ENCODE results near the gene SRGAP3.

The SRGAP3 gene

DNA sequence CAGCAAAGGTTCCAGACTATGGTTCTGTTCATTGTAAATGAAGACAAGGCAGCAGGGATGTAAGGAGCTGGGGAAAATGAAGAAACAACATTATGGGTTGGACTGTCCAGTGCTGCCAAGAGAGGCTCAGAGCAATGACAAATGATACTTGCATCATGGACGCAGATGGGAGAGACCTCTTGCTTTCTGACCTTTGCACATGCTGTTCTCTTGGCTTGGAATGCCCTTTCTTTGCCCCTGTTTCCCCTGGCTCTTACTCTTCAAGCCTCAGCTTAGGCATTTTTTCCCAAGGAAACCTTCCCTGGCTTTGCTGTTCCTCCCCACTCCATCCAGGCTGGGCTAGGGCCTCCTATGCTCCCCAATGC is 226.2 kb downstream of the SRGAP3 start:
- H3K27ac ChIP-seq, result no peak overlapping the region
- TF ChIP-seq ZFX (IDR thresholded peaks at IDR 0.05), result no peak
- TF ChIP-seq, protein P1, sequence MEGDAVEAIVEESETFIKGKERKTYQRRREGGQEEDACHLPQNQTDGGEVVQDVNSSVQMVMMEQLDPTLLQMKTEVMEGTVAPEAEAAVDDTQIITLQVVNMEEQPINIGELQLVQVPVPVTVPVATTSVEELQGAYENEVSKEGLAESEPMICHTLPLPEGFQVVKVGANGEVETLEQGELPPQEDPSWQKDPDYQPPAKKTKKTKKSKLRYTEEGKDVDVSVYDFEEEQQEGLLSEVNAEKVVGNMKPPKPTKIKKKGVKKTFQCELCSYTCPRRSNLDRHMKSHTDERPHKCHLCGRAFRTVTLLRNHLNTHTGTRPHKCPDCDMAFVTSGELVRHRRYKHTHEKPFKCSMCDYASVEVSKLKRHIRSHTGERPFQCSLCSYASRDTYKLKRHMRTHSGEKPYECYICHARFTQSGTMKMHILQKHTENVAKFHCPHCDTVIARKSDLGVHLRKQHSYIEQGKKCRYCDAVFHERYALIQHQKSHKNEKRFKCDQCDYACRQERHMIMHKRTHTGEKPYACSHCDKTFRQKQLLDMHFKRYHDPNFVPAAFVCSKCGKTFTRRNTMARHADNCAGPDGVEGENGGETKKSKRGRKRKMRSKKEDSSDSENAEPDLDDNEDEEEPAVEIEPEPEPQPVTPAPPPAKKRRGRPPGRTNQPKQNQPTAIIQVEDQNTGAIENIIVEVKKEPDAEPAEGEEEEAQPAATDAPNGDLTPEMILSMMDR (conservative IDR thresholded peaks at IDR 0.05), result no peak

DNA sequence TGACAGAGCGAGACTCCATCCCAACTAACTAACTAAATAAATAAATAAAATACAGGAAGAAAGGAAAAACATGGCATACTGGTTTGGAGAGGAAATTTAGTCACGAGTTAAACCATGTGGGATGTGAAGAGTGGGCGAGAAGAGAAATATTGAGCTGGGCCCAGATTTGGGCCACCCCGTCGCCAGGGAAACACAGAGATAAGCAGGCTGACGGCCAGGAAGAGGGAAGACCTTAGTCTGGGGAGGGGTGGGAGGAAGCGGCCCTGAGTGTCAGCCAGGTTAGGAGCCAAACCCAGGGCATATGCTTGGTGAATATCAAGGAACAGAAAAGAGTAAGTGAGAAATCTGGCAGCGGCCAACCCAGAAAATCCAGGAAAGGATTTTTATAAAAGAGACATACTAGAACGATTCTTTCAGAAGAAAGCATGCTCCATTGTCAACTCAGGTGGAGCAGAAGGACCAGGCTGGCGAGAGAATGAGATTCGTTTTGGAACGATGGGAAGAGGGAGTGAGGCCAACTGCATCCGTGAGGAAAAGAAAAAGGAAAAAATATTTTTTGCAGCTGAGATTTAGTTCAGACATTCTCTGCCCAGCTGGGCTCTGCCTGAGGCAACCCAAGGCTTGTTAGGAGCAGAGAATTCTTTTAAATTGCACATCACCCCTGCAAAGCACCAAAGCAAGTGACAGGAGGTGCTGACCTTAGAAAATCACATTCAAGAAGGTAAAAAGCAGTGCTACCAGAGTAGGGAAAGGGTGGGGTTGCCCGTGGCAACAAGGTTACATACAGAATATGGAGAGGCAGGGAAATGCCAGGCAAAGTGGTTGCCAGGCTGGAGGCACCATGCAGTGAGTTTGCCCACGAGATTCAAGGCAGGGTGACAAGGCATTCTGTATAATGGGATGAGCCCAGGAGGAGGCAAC is 226.9 kb downstream of the SRGAP3 start:
- H3K27ac ChIP-seq, result no peak overlapping the region
- TF ChIP-seq ZFX (IDR thresholded peaks at IDR 0.05), result no peak
- TF ChIP-seq, protein P1 (conservative IDR thresholded peaks at IDR 0.05), result no peak

DNA sequence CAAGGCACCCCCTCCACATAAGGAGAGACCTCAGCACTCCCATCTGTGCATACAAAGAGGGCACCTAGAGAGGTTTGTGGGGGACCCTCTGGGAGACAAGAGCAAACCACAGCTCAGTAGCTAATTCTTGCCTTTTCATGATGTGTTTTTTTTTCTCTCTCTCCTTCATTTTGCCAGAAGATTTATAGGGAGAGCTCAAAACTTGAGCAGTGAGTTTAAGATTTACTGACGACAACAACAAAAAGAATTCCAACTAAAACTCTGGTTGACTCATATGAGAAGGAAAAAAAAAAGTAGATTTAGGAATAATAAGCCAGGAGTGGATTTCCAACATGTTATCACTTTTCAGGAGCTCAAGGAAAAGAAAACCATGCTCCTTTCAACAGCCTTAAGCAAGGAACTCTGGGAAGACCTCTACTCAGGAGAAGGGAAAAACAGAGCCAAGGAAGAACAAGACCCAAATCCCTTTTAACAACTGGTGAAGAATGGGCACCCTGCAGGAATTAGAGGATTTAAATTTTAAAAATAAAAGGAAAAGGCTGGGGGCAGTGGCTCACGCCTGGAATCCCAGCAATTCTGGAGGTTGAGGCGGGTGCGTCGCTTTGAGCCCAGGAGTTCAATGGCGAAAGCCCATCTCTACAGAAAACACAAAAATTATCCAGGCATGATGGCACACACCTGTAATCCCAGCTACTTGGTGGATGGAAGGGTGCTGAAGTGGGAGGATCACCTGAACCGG is 228.0 kb downstream of the SRGAP3 start:
- TF ChIP-seq, protein P1 (conservative IDR thresholded peaks at IDR 0.05), result no peak
- TF ChIP-seq ZFX (IDR thresholded peaks at IDR 0.05), result no peak
- no peak overlapping the region for H3K27ac ChIP-seq

DNA sequence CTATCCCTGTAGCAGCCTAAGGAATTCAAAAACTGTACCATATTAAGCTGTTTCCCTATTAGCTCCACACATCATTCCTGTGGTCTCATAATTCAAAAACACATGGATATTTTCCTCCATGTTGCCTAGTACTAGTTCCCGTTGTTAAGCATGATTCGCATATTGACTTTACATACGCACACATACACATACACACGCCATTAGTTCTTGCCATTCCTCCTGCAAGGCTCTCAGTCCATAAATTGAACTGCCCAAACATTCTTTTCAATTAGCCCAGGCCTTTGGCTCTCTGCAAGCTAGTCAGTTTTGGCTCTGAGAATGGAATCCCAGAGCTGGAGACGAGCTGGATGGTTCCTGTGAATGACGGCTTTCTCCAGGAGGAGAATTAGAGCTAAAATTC is 229.0 kb downstream of the SRGAP3 start:
- TF ChIP-seq, protein P1 (conservative IDR thresholded peaks at IDR 0.05), result no peak
- no peak for TF ChIP-seq ZFX (IDR thresholded peaks at IDR 0.05)
- no peak overlapping the region for H3K27ac ChIP-seq

DNA sequence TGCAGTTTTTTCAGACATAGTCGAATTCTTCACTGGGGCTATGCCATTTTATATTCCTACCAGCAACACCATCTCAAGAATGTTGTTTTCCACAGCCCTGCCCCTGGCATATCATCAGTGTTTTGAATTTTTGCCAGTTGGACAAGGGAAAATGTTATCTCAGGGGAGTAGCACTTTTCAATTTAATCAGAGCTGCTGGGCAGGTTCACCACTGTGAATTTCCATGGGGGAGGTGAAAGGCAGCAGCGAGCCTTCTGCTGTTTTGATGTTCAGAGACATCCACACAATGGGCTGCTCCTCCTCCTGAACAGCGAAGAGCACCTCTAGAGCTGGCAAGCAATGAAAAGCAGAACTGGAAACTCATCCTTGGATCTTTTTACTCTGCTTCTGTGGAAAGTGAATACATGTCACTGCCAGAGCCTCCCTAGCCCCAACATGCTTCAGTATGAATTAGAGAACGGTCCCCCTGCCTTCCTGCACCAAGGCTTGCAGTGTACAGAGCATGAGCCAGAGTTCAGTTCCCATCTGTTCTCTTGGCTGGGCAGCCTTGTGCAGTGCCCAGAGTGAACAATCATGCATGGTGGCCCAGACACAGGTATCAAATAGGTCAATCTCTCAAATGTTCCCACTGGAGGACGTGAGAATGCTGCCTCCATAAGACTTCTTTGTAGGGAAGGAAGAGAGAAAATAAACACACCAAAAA is 230.0 kb downstream of the SRGAP3 start:
- no peak for TF ChIP-seq ZFX (IDR thresholded peaks at IDR 0.05)
- TF ChIP-seq, protein P1 (conservative IDR thresholded peaks at IDR 0.05), result no peak
- H3K27ac ChIP-seq, result no peak overlapping the region

DNA sequence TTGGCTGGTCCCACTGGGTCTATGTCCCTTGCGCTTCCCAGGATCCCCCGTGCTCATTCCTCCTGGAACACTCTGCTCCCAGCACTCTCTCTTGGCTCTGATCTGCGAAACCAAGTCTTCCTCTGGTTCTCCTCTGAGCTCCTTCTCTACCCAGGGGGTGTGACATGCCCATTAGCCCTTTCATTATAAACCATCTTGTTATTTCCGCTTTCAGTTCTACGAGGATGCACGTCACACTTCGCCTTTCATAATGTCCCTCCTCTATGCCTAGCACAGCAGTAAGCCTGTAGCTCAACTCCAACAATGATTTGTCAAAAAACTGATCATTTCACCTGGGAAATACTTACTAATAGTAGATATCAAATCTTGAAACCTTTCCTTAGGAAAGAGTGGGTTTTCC is 234.2 kb downstream of the SRGAP3 start:
- TF ChIP-seq, protein P1 (conservative IDR thresholded peaks at IDR 0.05), result no peak
- no peak for TF ChIP-seq ZFX (IDR thresholded peaks at IDR 0.05)
- no peak overlapping the region for H3K27ac ChIP-seq

All from C4-2B (cell line).